GM12878 (cell line): ENCODE results near the gene RABGEF1. TPM values are rescaled to one million over a fixed set of nuclear protein-coding genes. Genes with fewer than 3 reads are reported as not detected.

ENCODE experiments used
- ATAC-seq: fragments of 200-7000 bp; cut with Tn5 transposase; 3 replicates; pipeline ENCODE4 v1.9.1; 2020; ENCODE audit warnings: mild to moderate bottlenecking, moderate library complexity
- BruUV-seq: library from RNA; stranded (reverse); fragments of 400-500 nt; replicated peaks from 2 replicates; lab custom pipeline; 2021; lab: Mats Ljungman, UMichigan
- CTCF ChIA-PET: fragments of 300-600 bp; sonication (Branson Sonifier 250); formaldehyde crosslinking; extraction: SDS; loops from one replicate; lab custom pipeline; 2021; ENCODE audit warnings: inconsistent platforms; lab: Yijun Ruan, JAX
- POLR2A ChIA-PET: fragments of 350-600 bp; formaldehyde crosslinking; extraction: SDS; loops from one replicate; lab custom pipeline; 2021; ENCODE audit warnings: inconsistent platforms; lab: Charles Lee
- RAD21 ChIA-PET: fragments of 300-600 bp; sonication (Branson Sonifier 250); formaldehyde crosslinking; loops from one replicate; lab custom pipeline; 2023; ENCODE audit warnings: antibody characterized with exemption; ENCODE audit not compliant: unreplicated experiment; lab: Charles Lee
- SMC1A ChIA-PET: fragments of 300-600 bp; sonication (Branson Sonifier 250); formaldehyde crosslinking; loops from one replicate; lab custom pipeline; 2023; ENCODE audit not compliant: unreplicated experiment, uncharacterized antibody; lab: Charles Lee
- DNase-seq: peaks from one replicate; pipeline ENCODE4 v3.0.0-alpha.2; 2011; ENCODE audit warnings: low read depth, low spot score
- FAIRE-seq: peaks from 3 replicates; lab custom pipeline; 2011; peaks lifted over from hg19 to GRCh38; lab: Jason Lieb, UNC
- H2AFZ ChIP-seq: 2 replicates; pipeline ENCODE4 v1.6.0; 2011; ENCODE audit warnings: low read depth, low read length, control low read depth; ENCODE audit not compliant: control insufficient read depth
- H3K27ac ChIP-seq: 2 replicates; pipeline ENCODE4 v1.5.1; 2011; ENCODE audit warnings: control low read depth; ENCODE audit not compliant: control insufficient read depth, insufficient read depth
- H3K27me3 ChIP-seq, 2 experiments: replicated peaks in 1 of 2; 2 replicates each; pipeline versions ENCODE4 v1.6.0 to v1.6.1; 2011; ENCODE audit warnings: low read length in 1 of 2; ENCODE audit not compliant: control insufficient read depth in 2 of 2, insufficient read depth in 2 of 2
- H3K36me3 ChIP-seq, 2 experiments: 2 replicates each; pipeline ENCODE4 v1.5.1; 2011; ENCODE audit warnings: low read length in 1 of 2; ENCODE audit not compliant: control insufficient read depth in 2 of 2, insufficient read depth in 2 of 2
- H3K4me1 ChIP-seq: 2 replicates; pipeline ENCODE4 v1.6.1; 2011; ENCODE audit warnings: mild to moderate bottlenecking, low read length, moderate library complexity, mixed read lengths; ENCODE audit not compliant: control insufficient read depth, insufficient read depth
- H3K4me2 ChIP-seq: 2 replicates; pipeline ENCODE4 v1.6.0; 2011; ENCODE audit warnings: control low read depth; ENCODE audit not compliant: control insufficient read depth, insufficient read depth
- H3K4me3 ChIP-seq: fragments of 200-600 bp; sonication (generic); 2 replicates; pipeline ENCODE4 v1.5.1; 2016
- H3K79me2 ChIP-seq: 2 replicates; pipeline ENCODE4 v1.6.0; 2011; ENCODE audit warnings: low read length; ENCODE audit not compliant: control insufficient read depth, insufficient read depth
- H3K9ac ChIP-seq: 2 replicates; pipeline ENCODE4 v1.8.0; 2011; ENCODE audit warnings: low read length, control low read depth, mixed read lengths; ENCODE audit not compliant: control insufficient read depth, insufficient read depth
- H3K9me3 ChIP-seq: replicated peaks from 3 replicates; pipeline ENCODE4 v1.5.1; 2011; ENCODE audit warnings: mild to moderate bottlenecking, low read length; ENCODE audit not compliant: control insufficient read depth, insufficient read depth
- H4K20me1 ChIP-seq: 2 replicates; pipeline ENCODE4 v1.6.0; 2011; ENCODE audit not compliant: control insufficient read depth, insufficient read depth
- MLLT1 ChIP-seq: fragments of 450-650 bp; IDR thresholded peaks from 2 replicates; pipeline ENCODE4 v1.6.1; 2016; ENCODE audit warnings: mild to moderate bottlenecking
- MYC ChIP-seq: IDR thresholded peaks from 2 replicates; pipeline ENCODE4 v1.6.1; 2011; ENCODE audit warnings: mild to moderate bottlenecking, low read length, moderate library complexity, inconsistent platforms; ENCODE audit not compliant: insufficient read depth, insufficient replicate concordance, insufficient read length, severe bottlenecking
- NRF1 ChIP-seq: conservative IDR thresholded peaks from 2 replicates; pipeline ENCODE4 v1.6.1; 2011; ENCODE audit warnings: mild to moderate bottlenecking, low read depth, low read length, improper control_type of control experiment
- PBX3 ChIP-seq: IDR thresholded peaks from 2 replicates; pipeline ENCODE4 v1.6.1; 2011; ENCODE audit warnings: mild to moderate bottlenecking, low read depth, low read length, moderate library complexity; ENCODE audit not compliant: insufficient replicate concordance
- SP1 ChIP-seq: IDR thresholded peaks from one replicate; pipeline ENCODE4 v1.6.1; 2011; ENCODE audit warnings: low read depth, low read length
- YBX1 ChIP-seq: fragments of 450-650 bp; IDR thresholded peaks from 2 replicates; pipeline ENCODE4 v1.6.1; 2016; ENCODE audit warnings: antibody characterized with exemption
- YY1 ChIP-seq: IDR thresholded peaks from 2 replicates; pipeline ENCODE4 v1.6.1; 2011; ENCODE audit warnings: low read depth, mild to moderate bottlenecking, low read length
- ZBTB40 ChIP-seq: fragments of 450-650 bp; IDR thresholded peaks from 2 replicates; pipeline ENCODE4 v1.6.1; 2016; ENCODE audit warnings: mild to moderate bottlenecking, moderate library complexity, borderline replicate concordance
- whole genome bisulfite sequencing: methylation state at CpG from one replicate; pipeline ENCODE4 v1.1.6; 2016; ENCODE audit warnings: low lambda C conversion rate; ENCODE audit not compliant: insufficient replicate concordance, insufficient coverage; ENCODE audit errors: missing lambda C conversion rate; 5-methylcytosine and 5-hydroxymethylcytosine counted together
- in situ Hi-C: fragments of 300-500 bp; cut with MboI; formaldehyde crosslinking; loops from 9 replicates; pipeline ENCODE4 v1.14.3; 2018; ENCODE audit warnings: mixed read lengths
- intact Hi-C: fragments of 100-400 bp; cut with micrococcal nuclease; formaldehyde crosslinking; loops from one replicate; pipeline ENCODE4 v1.14.2; 2022; ENCODE audit not compliant: unreplicated experiment
- polyA plus RNA-seq, 11 experiments: library from polyadenylated mRNA; depleted of rRNA in 4 of 11; unstranded in 6 of 11; stranded (reverse) in 5 of 11; fragments of >200 nt; fragmentation: Nextera tagmentation in 4 of 11; fragmentation: Illumina TruSeq in 1 of 11; extraction: Ambion mirVana in 4 of 11; extraction: Trizol in 1 of 11; gene quantifications; 1 replicate in 1 of 11; 2 replicates in 10 of 11; pipeline versions ENCODE4 v1.2.1 to v1.2.3, GENCODE V29; 2011 to 2016; ENCODE audit warnings: inconsistent platforms in 2 of 11, missing spikeins in 2 of 11, low read depth in 1 of 11
- total RNA-seq, 4 experiments: library from RNA; depleted of rRNA in 3 of 4; stranded (reverse); fragments of >200 nt in 3 of 4; fragmentation: Illumina TruSeq in 1 of 4; extraction: Trizol in 1 of 4; gene quantifications; 2 replicates each; pipeline versions ENCODE4 v1.2.1 to v1.2.3, GENCODE V29; 2013 to 2021

The RABGEF1 gene
- total and polyA plus RNA-seq, 10 of the 15 experiments (the other 5 are each of a cell fraction or from before 2014, with no cell fraction given): 10.2 to 36.4 (median 26.1) TPM

- TF ChIP-seq ZBTB40 (no peak), SP1 (no peak), PBX3 (no peak), YY1 (no peak), MYC (no peak), MLLT1 (no peak), NRF1 (no peak), YBX1 (no peak)
- no peaks in the 10 kb centered on the region for H3K27me3 ChIP-seq
- H3K9me3 ChIP-seq: no peaks in the 10 kb centered on the region
- no peak overlapping the region for H3K9ac ChIP-seq
- BruUV-seq: no TSS peak
- ChIA-PET CTCF (no interaction called here), POLR2A (no interaction called here), SMC1A (no interaction called here), RAD21 (interaction anchor here (0.6 kb wide), 1 partner anchor 10 kb away, joined by 5 read pairs; no protein-coding TSS in a partner anchor)
- H3K36me3 ChIP-seq: no peaks in the 10 kb centered on the region; a peak in 1 of 4 replicates
- FAIRE-seq (no peak), DNase-seq (no peak), ATAC-seq (no peak; the same call in 2 of the 3 replicates)
- in situ Hi-C loops (no loop called here), intact Hi-C loops (no loop called here)
- WGBS: 78% methylated on average over 2 of the region's 2 CpGs
- H3K27ac ChIP-seq: no peak overlapping the region
- peaks cover 2% of the 10 kb centered on the region; the same call in 1 of the 2 replicates for H4K20me1 ChIP-seq
- no peaks in the 10 kb centered on the region for H3K79me2 ChIP-seq
- no peaks in the 10 kb centered on the region for H3K4me1 ChIP-seq
- no peak overlapping the region for H3K4me3 ChIP-seq
- H2AFZ ChIP-seq: no peak overlapping the region
- H3K4me2 ChIP-seq: no peak overlapping the region
These were observed 43.8 kb upstream of the RABGEF1 start for GRCh38 chr7:66696774-66697191.
